IPS-11a (cell line): ENCODE data around the gene ZDHHC8.

Experiments
- H3K4me3 ChIP-seq: one replicate; pipeline ENCODE4 v1.5.1; 2013; ENCODE audit warnings: low read depth, low read length, control low read depth

Gene ZDHHC8

GRCh38 chr22:20131597-20131858 is at the start of gene ZDHHC8:
Gene ZDHHC8 (plus strand): TSS chr22:20131804. CDS start chr22:20131948, 144 bp downstream.
- H3K4me3 ChIP-seq = peak within 1 kb of the TSS; percentile 50

GRCh38 chr22:20083157-20083890 is 48.3 kb upstream of the ZDHHC8 start:
- H3K4me3 ChIP-seq = no peak overlapping the region

- no peak overlapping the region for H3K4me3 ChIP-seq
Observed at GRCh38 chr22:20083891-20084546, 47.6 kb upstream of the ZDHHC8 start.

GRCh38 chr22:20084547-20085413 is 46.8 kb upstream of the ZDHHC8 start:
- H3K4me3 ChIP-seq = no peak overlapping the region

GRCh38 chr22:20085651-20086050 is 46.0 kb upstream of the ZDHHC8 start:
- H3K4me3 ChIP-seq = no peak overlapping the region

GRCh38 chr22:20086101-20086599 is 45.5 kb upstream of the ZDHHC8 start:
- H3K4me3 ChIP-seq = no peak overlapping the region

GRCh38 chr22:20086763-20087162 is 44.8 kb upstream of the ZDHHC8 start:
- no peak overlapping the region for H3K4me3 ChIP-seq

- H3K4me3 ChIP-seq = no peak overlapping the region
Observed at GRCh38 chr22:20087319-20088262, 44.0 kb upstream of the ZDHHC8 start.

GRCh38 chr22:20088263-20088648 is 43.3 kb upstream of the ZDHHC8 start:
- H3K4me3 ChIP-seq = no peak overlapping the region

GRCh38 chr22:20089226-20089976 is 42.2 kb upstream of the ZDHHC8 start:
- no peak overlapping the region for H3K4me3 ChIP-seq

- H3K4me3 ChIP-seq = no peak overlapping the region
Observed at GRCh38 chr22:20089977-20090729, 41.5 kb upstream of the ZDHHC8 start.

- H3K4me3 ChIP-seq = no peak overlapping the region
Observed at GRCh38 chr22:20090730-20091240, 40.8 kb upstream of the ZDHHC8 start.

GRCh38 chr22:20091690-20092476 is 39.7 kb upstream of the ZDHHC8 start:
- H3K4me3 ChIP-seq = no peak overlapping the region

- H3K4me3 ChIP-seq = no peak overlapping the region
Observed at GRCh38 chr22:20092477-20092854, 39.1 kb upstream of the ZDHHC8 start.

- no peak overlapping the region for H3K4me3 ChIP-seq
Observed at GRCh38 chr22:20093418-20094196, 38.0 kb upstream of the ZDHHC8 start.

GRCh38 chr22:20094197-20094807 is 37.3 kb upstream of the ZDHHC8 start:
- no peak overlapping the region for H3K4me3 ChIP-seq

- no peak overlapping the region for H3K4me3 ChIP-seq
Observed at GRCh38 chr22:20095521-20095920, 36.1 kb upstream of the ZDHHC8 start.
